Measurements from ENCODE around the gene ARHGAP12.

- TF ChIP-seq POLR2AphosphoS5 (IDR thresholded peaks at IDR 0.05; ENCODE audit: borderline replicate concordance, low read depth, low read length) = no peak
- no peak for TF ChIP-seq EZH2 (IDR thresholded peaks at IDR 0.05)
- no peak for TF ChIP-seq FOXP2 (optimal IDR thresholded peaks at IDR 0.05; ENCODE audit: control extremely low read depth, extremely low read length, insufficient read depth)
These were observed 15.4 kb upstream of the ARHGAP12 start for GRCh38 chr10:31944071-31944433.
